Activated CD8-positive, alpha-beta memory T cell treated with anti-CD3 and anti-CD28 coated beads for 1 hour (primary cell): Measurements from ENCODE around the gene EBI3.
"Not testable (repeated sequence)": the region's sequence is repeated elsewhere in the genome, so short reads cannot be mapped to it uniquely, and the experiment has no call there.

Source experiments
- DNase-seq, 2 donors: peaks; one replicate each; pipeline ENCODE4 v3.0.0-alpha.2; 2020; ENCODE audit warnings: low read depth in 1 of 2; ENCODE audit errors: extremely low read depth in 1 of 2

The EBI3 gene

DNA sequence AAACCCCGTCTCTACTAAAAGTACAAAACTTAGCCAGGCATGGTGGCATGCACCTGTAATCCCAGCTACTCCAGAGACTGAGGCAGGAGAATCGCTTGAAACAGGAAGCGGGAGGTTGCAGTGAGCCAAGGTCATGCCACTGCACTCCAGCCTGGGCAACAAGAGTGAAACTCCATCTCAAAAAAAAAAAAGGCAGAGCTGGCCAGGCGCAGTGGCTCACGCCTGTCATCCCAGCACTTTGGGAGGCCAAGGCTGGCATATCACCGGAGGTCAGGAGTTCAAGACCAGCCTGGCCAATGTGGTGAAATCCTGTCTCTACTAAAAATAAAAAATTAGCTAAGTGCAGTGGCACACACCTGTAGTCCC lies 45.0 kb downstream of the EBI3 start:
- DNase-seq, result not testable (repeated sequence)

DNA sequence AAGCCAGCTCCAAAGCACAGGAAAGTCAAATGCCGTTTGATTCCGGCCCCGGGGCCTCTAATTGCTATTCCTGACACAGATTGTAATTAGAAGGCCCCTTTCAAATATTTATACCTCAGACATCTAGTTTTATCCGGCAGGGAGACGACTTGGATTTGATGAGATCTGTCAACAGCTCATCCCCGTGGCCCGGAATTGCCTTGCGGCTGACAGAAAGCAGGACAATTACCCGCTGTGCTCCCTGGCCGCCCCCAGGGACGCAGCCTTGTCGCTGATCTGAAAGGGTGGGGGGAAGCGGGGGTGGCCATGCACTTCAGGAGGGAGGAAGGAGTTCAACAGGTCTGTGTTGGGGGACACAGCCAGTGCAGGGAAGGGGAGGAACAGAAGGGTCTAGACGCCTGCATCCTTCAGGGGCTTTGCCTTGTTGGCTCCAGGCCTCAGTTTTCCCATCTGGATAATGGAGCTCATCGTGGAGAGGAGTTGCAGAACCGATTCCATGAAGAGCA lies 47.9 kb downstream of the EBI3 start:
- DNase-seq, result no peak

GRCh38 chr19:4278010-4278409 lies 48.7 kb downstream of the EBI3 start:
- DNase-seq, result no peak

DNA sequence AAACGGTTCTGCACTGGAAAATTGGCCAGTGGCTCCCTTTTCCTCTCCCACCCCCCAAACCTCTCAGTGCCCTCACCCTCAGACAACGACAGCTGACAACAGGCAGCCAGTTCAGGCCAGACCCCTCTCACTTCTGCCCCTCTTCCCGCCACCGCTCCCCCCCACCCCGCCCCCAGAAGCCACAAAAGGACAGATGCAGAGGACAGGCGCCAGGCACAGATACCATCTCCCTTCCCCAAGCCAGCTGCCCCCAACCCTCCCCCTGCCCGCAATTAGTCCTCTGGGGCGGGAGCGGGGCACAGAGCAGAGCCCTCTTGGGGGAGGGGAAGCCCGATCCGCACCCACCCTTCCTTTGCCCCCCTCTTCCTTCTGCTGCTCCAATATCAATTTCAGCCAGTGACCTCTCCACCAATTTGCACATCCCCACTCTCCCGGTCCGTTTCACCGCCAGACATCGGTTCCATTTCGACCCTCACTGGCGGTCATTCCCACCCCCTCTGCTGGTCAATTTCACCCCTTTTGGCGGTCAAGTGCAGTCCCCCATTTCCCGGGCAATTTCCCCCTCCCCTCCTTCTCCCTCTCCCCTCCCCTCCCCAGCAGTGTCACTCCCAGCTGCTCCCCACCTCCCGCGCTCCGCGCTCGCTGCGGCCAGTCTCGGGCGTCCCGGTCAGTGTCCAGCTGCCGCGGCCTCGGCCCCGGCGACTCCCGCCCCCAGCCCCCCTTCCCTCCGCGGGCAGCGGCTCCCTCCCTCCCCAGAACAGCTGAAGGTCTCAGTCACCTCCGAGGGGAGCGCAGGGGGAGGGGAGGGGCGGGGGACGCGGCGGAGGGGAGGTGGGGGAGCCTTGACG lies 49.3 kb downstream of the EBI3 start, which contains the start of gene SHD:
Gene SHD (plus strand): TSS at position 848 of the 848 bp plus-strand sequence. CDS start 798 bp downstream, outside the sequence.
- no peak for DNase-seq

- DNase-seq, result no peak
Observed at GRCh38 chr19:4279267-4279529, 49.9 kb downstream of the EBI3 start.

- DNase-seq, result no peak
Observed at GRCh38 chr19:4279530-4280422, 50.5 kb downstream of the EBI3 start.

DNA sequence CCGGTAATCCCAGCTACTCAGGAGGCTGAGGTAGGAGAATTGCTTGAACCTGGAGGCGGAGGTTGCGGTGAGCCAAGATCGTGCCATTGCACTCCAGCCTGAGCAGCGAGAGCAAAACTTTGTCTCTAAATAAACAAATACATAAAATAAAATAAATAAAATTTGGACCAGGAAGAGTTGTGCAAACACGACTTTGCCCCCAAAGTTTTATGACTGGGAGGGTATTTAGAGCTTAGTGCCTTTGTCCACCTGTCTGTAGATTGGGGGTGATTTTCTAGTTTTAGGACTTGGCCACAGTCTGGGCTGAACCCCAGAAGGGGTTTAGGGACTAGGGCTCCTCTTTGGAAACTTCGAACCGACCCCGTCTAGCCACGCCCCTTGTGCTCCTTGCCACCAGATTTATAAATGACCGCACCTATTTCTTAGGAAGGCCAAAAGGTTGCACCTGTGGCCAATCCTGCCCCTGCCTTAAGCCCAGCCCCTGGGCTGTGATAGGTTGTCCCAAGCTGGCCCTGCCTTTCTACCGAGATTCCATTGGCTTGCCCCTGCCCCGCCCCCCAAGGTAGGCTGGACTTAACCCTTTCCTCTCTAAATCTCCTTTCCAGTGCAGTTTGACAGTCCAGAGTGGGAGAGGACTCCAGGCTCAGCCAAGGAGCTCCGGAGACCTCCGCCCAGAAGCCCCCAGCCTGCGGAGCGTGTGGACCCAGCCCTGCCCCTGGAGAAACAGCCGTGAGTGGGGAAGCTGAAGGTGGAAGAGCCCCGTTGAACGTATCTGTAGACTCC lies 55.0 kb downstream of the EBI3 start:
- no peak for DNase-seq

- DNase-seq, result no peak
Observed at GRCh38 chr19:4284974-4285373, 55.7 kb downstream of the EBI3 start.

GRCh38 chr19:4286141-4286540 lies 56.8 kb downstream of the EBI3 start:
- DNase-seq, result not testable (repeated sequence)
